HepG2 (cell line): ENCODE data around the gene RBM28. TPM values are rescaled to one million over a fixed set of nuclear protein-coding genes. Genes with fewer than 3 reads are reported as not detected.

Experiments used
- ATAC-seq: fragments of 200-7000 bp; cut with Tn5 transposase; 3 replicates; pipeline ENCODE4 v1.9.1; 2020; ENCODE audit warnings: mild to moderate bottlenecking, moderate library complexity
- BruUV-seq: library from RNA; stranded (reverse); fragments of 400-500 nt; replicated peaks from 2 replicates; lab custom pipeline; 2021; lab: Mats Ljungman, UMichigan
- CTCF ChIA-PET: fragments of 300-600 bp; formaldehyde crosslinking; extraction: SDS; loops from one replicate; lab custom pipeline; 2021; ENCODE audit warnings: low total read pairs, inconsistent platforms, low intra/inter-chr PET ratio; lab: Yijun Ruan, JAX
- POLR2A ChIA-PET: fragments of 350-600 bp; sonication (Branson Sonifier 250); formaldehyde crosslinking; loops from one replicate; lab custom pipeline; 2020; ENCODE audit warnings: antibody characterized with exemption, inconsistent platforms; lab: Yijun Ruan, JAX
- DNase-seq: peaks from one replicate; pipeline ENCODE4 v3.0.0-alpha.2; 2015; ENCODE audit warnings: low spot score
- FAIRE-seq: peaks from 3 replicates; lab custom pipeline; 2011; peaks lifted over from hg19 to GRCh38; lab: Jason Lieb, UNC
- H2AFZ ChIP-seq: one replicate; pipeline ENCODE4 v1.6.1; 2011; ENCODE audit warnings: low read length, inconsistent platforms
- H3K27ac ChIP-seq: fragments of 300-600 bp; 3 replicates; pipeline ENCODE4 v1.8.0; 2011; ENCODE audit warnings: mixed run types, mild to moderate bottlenecking, mixed read lengths, low read length, inconsistent platforms; ENCODE audit not compliant: insufficient read depth; ENCODE audit errors: extremely low read length
- H3K27me3 ChIP-seq, 2 experiments: fragments of 200-600 bp in 1 of 2; 2 replicates in 1 of 2; 3 replicates in 1 of 2; pipeline versions ENCODE4 v1.6.0 to v1.8.0; 2011; ENCODE audit warnings: low read length in 2 of 2, mild to moderate bottlenecking in 2 of 2, moderate library complexity in 2 of 2, inconsistent platforms in 1 of 2; ENCODE audit not compliant: insufficient read depth in 2 of 2, control insufficient read depth in 1 of 2
- H3K36me3 ChIP-seq, 2 experiments: fragments of 200-600 bp in 1 of 2; replicated peaks in 1 of 2; 2 replicates in 1 of 2; 3 replicates in 1 of 2; pipeline versions ENCODE4 v1.5.1 to v1.8.0; 2011; ENCODE audit warnings: low read length in 2 of 2, inconsistent platforms in 1 of 2; ENCODE audit not compliant: insufficient read depth in 2 of 2, control insufficient read depth in 1 of 2
- H3K4me1 ChIP-seq: 2 replicates; pipeline ENCODE4 v1.5.1; 2012; ENCODE audit warnings: low read length, inconsistent platforms; ENCODE audit not compliant: insufficient read depth
- H3K4me2 ChIP-seq: 2 replicates; pipeline ENCODE4 v1.6.0; 2011; ENCODE audit warnings: low read depth, low read length, inconsistent platforms
- H3K4me3 ChIP-seq, 3 experiments: fragments of 200-600 bp in 1 of 3; sonication (generic), shearing (Covaris generic) in 1 of 3; replicated peaks in 1 of 3; 2 replicates each; pipeline ENCODE4 v1.5.1; 2011 to 2016; ENCODE audit warnings: low read length in 3 of 3, inconsistent platforms in 2 of 3, low read depth in 2 of 3, mild to moderate bottlenecking in 2 of 3, control low read depth in 1 of 3, mixed read lengths in 1 of 3; ENCODE audit not compliant: insufficient read depth in 1 of 3
- H3K79me2 ChIP-seq: one replicate; pipeline ENCODE4 v1.6.1; 2011; ENCODE audit warnings: low read length, inconsistent platforms; ENCODE audit not compliant: insufficient read depth
- H3K9ac ChIP-seq: 2 replicates; pipeline ENCODE4 v1.6.0; 2011; ENCODE audit warnings: mild to moderate bottlenecking, low read depth, low read length, inconsistent platforms; ENCODE audit not compliant: insufficient read depth
- H3K9me3 ChIP-seq: 2 replicates; pipeline ENCODE4 v1.5.1; 2012; ENCODE audit warnings: mild to moderate bottlenecking, low read length
- H4K20me1 ChIP-seq: 2 replicates; pipeline ENCODE4 v1.6.0; 2011; ENCODE audit warnings: inconsistent platforms, mild to moderate bottlenecking, low read length, moderate library complexity; ENCODE audit not compliant: insufficient read depth
- AKAP8 ChIP-seq: sonication (generic); formaldehyde crosslinking; IDR thresholded peaks from 2 replicates; pipeline ENCODE4 v1.5.1; 2020; ENCODE audit warnings: mild to moderate bottlenecking, missing genetic modification reagents
- ARHGAP35 ChIP-seq: sonication (generic); formaldehyde crosslinking; IDR thresholded peaks from 2 replicates; pipeline ENCODE4 v1.9.0; 2022; ENCODE audit warnings: mild to moderate bottlenecking, inconsistent platforms, moderate library complexity, missing genetic modification reagents, borderline replicate concordance
- KDM5B ChIP-seq: sonication (generic); formaldehyde crosslinking; IDR thresholded peaks from 2 replicates; pipeline ENCODE4 v1.4.0; 2020; ENCODE audit warnings: missing genetic modification reagents, mild to moderate bottlenecking, borderline replicate concordance
- MBNL3 ChIP-seq: fragments of 250-450 bp; sonication (Bioruptor Pico); conservative IDR thresholded peaks from 2 replicates; pipeline ENCODE4 v1.8.0; 2022; ENCODE audit warnings: mild to moderate bottlenecking, inconsistent platforms
- SMARCC2 ChIP-seq: fragments of 450-650 bp; IDR thresholded peaks from 2 replicates; pipeline ENCODE4 v1.6.1; 2017; ENCODE audit warnings: antibody characterized with exemption, mild to moderate bottlenecking
- TAF15 ChIP-seq: fragments of 200-400 bp; formaldehyde crosslinking; IDR thresholded peaks from one replicate; pipeline ENCODE4 v1.6.1; 2018; ENCODE audit warnings: mild to moderate bottlenecking, low read depth, low read length; ENCODE audit not compliant: poor library complexity, severe bottlenecking
- THYN1 ChIP-seq: sonication (generic); formaldehyde crosslinking; IDR thresholded peaks from 2 replicates; pipeline ENCODE4 v1.8.1; 2023; ENCODE audit warnings: low read depth, mild to moderate bottlenecking, moderate library complexity, missing genetic modification reagents, borderline replicate concordance
- ZNF143 ChIP-seq: sonication (generic); formaldehyde crosslinking; IDR thresholded peaks from 2 replicates; pipeline ENCODE4 v1.4.0; 2020; ENCODE audit warnings: missing genetic modification reagents
- ZNF30 ChIP-seq: sonication (generic); formaldehyde crosslinking; IDR thresholded peaks from 2 replicates; pipeline ENCODE4 v1.5.0; 2020; ENCODE audit warnings: mild to moderate bottlenecking, missing genetic modification reagents
- ZNF781 ChIP-seq: sonication (generic); formaldehyde crosslinking; IDR thresholded peaks from 2 replicates; pipeline ENCODE4 v1.5.1; 2020; ENCODE audit warnings: borderline replicate concordance, mild to moderate bottlenecking, missing genetic modification reagents; ENCODE audit errors: not compliant biosample characterization
- WGBS: methylation state at CpG from one replicate; pipeline ENCODE4 v1.1.6; 2017; ENCODE audit warnings: low lambda C conversion rate; 5-methylcytosine and 5-hydroxymethylcytosine counted together
- in situ Hi-C: cut with HindIII; loops from 2 replicates; pipeline ENCODE4 v1.10.0; 2017; ENCODE audit warnings: low pct_unique_long_range_greater_than_20kb; ENCODE audit not compliant: extremely low pct_ligation_motif_present
- intact Hi-C: fragments of 100-400 bp; cut with micrococcal nuclease; formaldehyde crosslinking; loops from one replicate; pipeline ENCODE4 v1.10.0; 2022; ENCODE audit not compliant: unreplicated experiment
- polyA plus RNA-seq, 8 experiments: library from polyadenylated mRNA; depleted of rRNA in 3 of 8; stranded (reverse) in 7 of 8; unstranded in 1 of 8; fragments of >200 nt; fragmentation: Illumina TruSeq in 4 of 8; extraction: Trizol in 4 of 8; gene quantifications; 2 replicates each; pipeline versions ENCODE4 v1.2.1 to v1.2.3, GENCODE V29; 2011 to 2016; ENCODE audit warnings: low read depth in 4 of 8, missing spikeins in 1 of 8, mixed read lengths in 1 of 8; ENCODE audit not compliant: insufficient read depth in 1 of 8
- total RNA-seq, 5 experiments: library from RNA; depleted of rRNA; stranded (reverse); fragments of >200 nt; fragmentation: Illumina TruSeq; extraction: Trizol; gene quantifications; 2 replicates each; pipeline ENCODE4 v1.2.3, GENCODE V29; 2016; ENCODE audit warnings: low read depth in 1 of 5
- TF ChIP-seq, protein P1 (sequence below): sonication (generic); formaldehyde crosslinking; conservative IDR thresholded peaks from 2 replicates; pipeline ENCODE4 v1.4.0; 2020; ENCODE audit warnings: missing genetic modification reagents
- TF ChIP-seq, protein P2 (sequence below): sonication (generic); formaldehyde crosslinking; IDR thresholded peaks from 2 replicates; pipeline ENCODE4 v1.9.0; 2021; ENCODE audit warnings: mild to moderate bottlenecking, missing genetic modification reagents
- TF ChIP-seq, protein P3 (sequence below): IDR thresholded peaks from 2 replicates; pipeline ENCODE4 v1.6.1; 2016; ENCODE audit warnings: missing compliant biosample characterization, missing genetic modification reagents, borderline replicate concordance

RBM28 gene
- total and polyA plus RNA-seq, 2 of the 13 experiments (the other 11 are each of a cell fraction or from before 2014, with no cell fraction given) = 20.5 to 49.0 TPM

DNA sequence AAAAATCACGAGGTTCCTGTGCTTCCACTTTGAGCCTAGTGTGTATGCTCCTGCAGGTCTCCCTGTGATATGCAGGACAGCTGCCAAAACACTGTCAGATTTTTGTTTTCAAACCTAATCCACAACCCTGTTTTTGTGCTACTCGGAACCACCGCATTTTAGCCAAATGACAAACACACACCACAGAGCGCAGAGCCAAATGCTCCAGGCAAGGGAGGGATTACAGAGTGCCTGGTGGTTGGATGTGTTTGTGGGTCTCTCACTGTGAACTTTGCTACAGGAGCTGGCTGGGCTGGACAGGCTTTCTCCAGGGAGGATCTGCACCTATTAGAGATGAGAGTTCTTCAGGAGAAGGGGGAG lies 5.7 kb upstream of the RBM28 start:
- no peak for FAIRE-seq
- Histone ChIP-seq H3K9me3 (no peaks in the 10 kb centered on the region), H3K79me2 (no peaks in the 10 kb centered on the region), H3K36me3 (no peaks in the 10 kb centered on the region), H3K4me3 (no peak overlapping the region), H3K27ac (no peak overlapping the region), H4K20me1 (no peaks in the 10 kb centered on the region), H3K9ac (no peak overlapping the region), H2AFZ (no peak overlapping the region), H3K27me3 (peaks cover 5 to 23% of the 10 kb centered on the region in 2 experiments; a peak in 4 of 5 replicates), H3K4me1 (no peaks in the 10 kb centered on the region), H3K4me2 (no peak overlapping the region)
- BruUV-seq = no TSS peak
- ChIA-PET POLR2A (no interaction called here), CTCF (interaction anchor here (4.3 kb wide), 1 partner anchor 38 kb away, joined by 56 read pairs; no protein-coding TSS in a partner anchor)
- TF ChIP-seq THYN1 (CRISPR knock-in tag) (no peak), AKAP8 (CRISPR knock-in tag) (no peak), SMARCC2 (no peak), ZNF30 (CRISPR knock-in tag) (no peak), ZNF143 (CRISPR knock-in tag) (no peak), MBNL3 (no peak), TAF15 (no peak), ZNF781 (CRISPR knock-in tag) (no peak), KDM5B (no peak), ARHGAP35 (CRISPR knock-in tag) (no peak)
- TF ChIP-seq, protein P1, sequence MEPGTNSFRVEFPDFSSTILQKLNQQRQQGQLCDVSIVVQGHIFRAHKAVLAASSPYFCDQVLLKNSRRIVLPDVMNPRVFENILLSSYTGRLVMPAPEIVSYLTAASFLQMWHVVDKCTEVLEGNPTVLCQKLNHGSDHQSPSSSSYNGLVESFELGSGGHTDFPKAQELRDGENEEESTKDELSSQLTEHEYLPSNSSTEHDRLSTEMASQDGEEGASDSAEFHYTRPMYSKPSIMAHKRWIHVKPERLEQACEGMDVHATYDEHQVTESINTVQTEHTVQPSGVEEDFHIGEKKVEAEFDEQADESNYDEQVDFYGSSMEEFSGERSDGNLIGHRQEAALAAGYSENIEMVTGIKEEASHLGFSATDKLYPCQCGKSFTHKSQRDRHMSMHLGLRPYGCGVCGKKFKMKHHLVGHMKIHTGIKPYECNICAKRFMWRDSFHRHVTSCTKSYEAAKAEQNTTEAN (CRISPR knock-in tag) = no peak
- TF ChIP-seq, protein P2, sequence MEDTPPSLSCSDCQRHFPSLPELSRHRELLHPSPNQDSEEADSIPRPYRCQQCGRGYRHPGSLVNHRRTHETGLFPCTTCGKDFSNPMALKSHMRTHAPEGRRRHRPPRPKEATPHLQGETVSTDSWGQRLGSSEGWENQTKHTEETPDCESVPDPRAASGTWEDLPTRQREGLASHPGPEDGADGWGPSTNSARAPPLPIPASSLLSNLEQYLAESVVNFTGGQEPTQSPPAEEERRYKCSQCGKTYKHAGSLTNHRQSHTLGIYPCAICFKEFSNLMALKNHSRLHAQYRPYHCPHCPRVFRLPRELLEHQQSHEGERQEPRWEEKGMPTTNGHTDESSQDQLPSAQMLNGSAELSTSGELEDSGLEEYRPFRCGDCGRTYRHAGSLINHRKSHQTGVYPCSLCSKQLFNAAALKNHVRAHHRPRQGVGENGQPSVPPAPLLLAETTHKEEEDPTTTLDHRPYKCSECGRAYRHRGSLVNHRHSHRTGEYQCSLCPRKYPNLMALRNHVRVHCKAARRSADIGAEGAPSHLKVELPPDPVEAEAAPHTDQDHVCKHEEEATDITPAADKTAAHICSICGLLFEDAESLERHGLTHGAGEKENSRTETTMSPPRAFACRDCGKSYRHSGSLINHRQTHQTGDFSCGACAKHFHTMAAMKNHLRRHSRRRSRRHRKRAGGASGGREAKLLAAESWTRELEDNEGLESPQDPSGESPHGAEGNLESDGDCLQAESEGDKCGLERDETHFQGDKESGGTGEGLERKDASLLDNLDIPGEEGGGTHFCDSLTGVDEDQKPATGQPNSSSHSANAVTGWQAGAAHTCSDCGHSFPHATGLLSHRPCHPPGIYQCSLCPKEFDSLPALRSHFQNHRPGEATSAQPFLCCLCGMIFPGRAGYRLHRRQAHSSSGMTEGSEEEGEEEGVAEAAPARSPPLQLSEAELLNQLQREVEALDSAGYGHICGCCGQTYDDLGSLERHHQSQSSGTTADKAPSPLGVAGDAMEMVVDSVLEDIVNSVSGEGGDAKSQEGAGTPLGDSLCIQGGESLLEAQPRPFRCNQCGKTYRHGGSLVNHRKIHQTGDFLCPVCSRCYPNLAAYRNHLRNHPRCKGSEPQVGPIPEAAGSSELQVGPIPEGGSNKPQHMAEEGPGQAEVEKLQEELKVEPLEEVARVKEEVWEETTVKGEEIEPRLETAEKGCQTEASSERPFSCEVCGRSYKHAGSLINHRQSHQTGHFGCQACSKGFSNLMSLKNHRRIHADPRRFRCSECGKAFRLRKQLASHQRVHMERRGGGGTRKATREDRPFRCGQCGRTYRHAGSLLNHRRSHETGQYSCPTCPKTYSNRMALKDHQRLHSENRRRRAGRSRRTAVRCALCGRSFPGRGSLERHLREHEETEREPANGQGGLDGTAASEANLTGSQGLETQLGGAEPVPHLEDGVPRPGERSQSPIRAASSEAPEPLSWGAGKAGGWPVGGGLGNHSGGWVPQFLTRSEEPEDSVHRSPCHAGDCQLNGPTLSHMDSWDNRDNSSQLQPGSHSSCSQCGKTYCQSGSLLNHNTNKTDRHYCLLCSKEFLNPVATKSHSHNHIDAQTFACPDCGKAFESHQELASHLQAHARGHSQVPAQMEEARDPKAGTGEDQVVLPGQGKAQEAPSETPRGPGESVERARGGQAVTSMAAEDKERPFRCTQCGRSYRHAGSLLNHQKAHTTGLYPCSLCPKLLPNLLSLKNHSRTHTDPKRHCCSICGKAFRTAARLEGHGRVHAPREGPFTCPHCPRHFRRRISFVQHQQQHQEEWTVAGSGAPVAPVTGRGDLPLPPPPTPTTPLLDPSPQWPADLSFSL = no peak
- TF ChIP-seq, protein P3, sequence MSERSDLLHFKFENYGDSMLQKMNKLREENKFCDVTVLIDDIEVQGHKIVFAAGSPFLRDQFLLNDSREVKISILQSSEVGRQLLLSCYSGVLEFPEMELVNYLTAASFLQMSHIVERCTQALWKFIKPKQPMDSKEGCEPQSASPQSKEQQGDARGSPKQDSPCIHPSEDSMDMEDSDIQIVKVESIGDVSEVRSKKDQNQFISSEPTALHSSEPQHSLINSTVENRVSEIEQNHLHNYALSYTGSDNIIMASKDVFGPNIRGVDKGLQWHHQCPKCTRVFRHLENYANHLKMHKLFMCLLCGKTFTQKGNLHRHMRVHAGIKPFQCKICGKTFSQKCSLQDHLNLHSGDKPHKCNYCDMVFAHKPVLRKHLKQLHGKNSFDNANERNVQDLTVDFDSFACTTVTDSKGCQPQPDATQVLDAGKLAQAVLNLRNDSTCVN (CRISPR knock-in tag) = no peak
- 0% methylated on average over 4 of the region's 4 CpGs for WGBS
- in situ Hi-C loops = loop anchor here (5.0 kb wide), 1 partner anchor 33 kb away; no protein-coding TSS in a partner anchor
- intact Hi-C loops = no loop called here
- peak; percentile 37; the same call in 1 of the 3 replicates for ATAC-seq
- no peak for DNase-seq
